HG02763 (cell line): ENCODE results near the gene SLC5A10.
"Not testable (repeated sequence)": the region's sequence is repeated elsewhere in the genome, so short reads cannot be mapped to it uniquely, and the experiment has no call there.

Experiments used
- ATAC-seq: cut with Tn5 transposase; IDR thresholded peaks from one replicate; pipeline ENCODE4 v1.9.1; 2021; ENCODE audit warnings: mild to moderate bottlenecking, moderate library complexity; ENCODE audit not compliant: unreplicated experiment

Gene SLC5A10

GRCh38 chr17:18946536-18946935 lies 5.4 kb upstream of the SLC5A10 start:
- no peak for ATAC-seq

- ATAC-seq = no peak
These were observed 4.1 kb upstream of the SLC5A10 start for GRCh38 chr17:18947866-18948265.

- ATAC-seq = no peak
These were observed 3.4 kb upstream of the SLC5A10 start for GRCh38 chr17:18948476-18949006.

GRCh38 chr17:18949566-18949965 lies 2.4 kb upstream of the SLC5A10 start:
- ATAC-seq = no peak

GRCh38 chr17:18950346-18950745 lies 1.6 kb upstream of the SLC5A10 start:
- ATAC-seq = no peak

- no peak for ATAC-seq
These were observed 740 bp upstream of the SLC5A10 start for GRCh38 chr17:18950944-18951905.

- no peak for ATAC-seq
These were observed 1.3 kb downstream of the SLC5A10 start for GRCh38 chr17:18953231-18953728.

GRCh38 chr17:18954321-18954720 lies 2.4 kb downstream of the SLC5A10 start:
- ATAC-seq = no peak

- no peak for ATAC-seq
These were observed 3.0 kb downstream of the SLC5A10 start for GRCh38 chr17:18955009-18955408.

- ATAC-seq = not testable (repeated sequence)
These were observed 4.1 kb downstream of the SLC5A10 start for GRCh38 chr17:18956021-18956420.

GRCh38 chr17:18956581-18956980 lies 4.6 kb downstream of the SLC5A10 start:
- ATAC-seq = no peak

GRCh38 chr17:18957831-18958230 lies 5.9 kb downstream of the SLC5A10 start:
- ATAC-seq = no peak

- no peak for ATAC-seq
These were observed 6.6 kb downstream of the SLC5A10 start for GRCh38 chr17:18958611-18959010.

- ATAC-seq = no peak
These were observed 7.3 kb downstream of the SLC5A10 start for GRCh38 chr17:18959071-18959844.

- no peak for ATAC-seq
These were observed 7.9 kb downstream of the SLC5A10 start for GRCh38 chr17:18959845-18960240.

GRCh38 chr17:18960241-18960665 lies 8.3 kb downstream of the SLC5A10 start:
- ATAC-seq = no peak

- peak; percentile 60 for ATAC-seq
These were observed 9.0 kb downstream of the SLC5A10 start for GRCh38 chr17:18960803-18961511.

GRCh38 chr17:18961634-18962493 lies 9.9 kb downstream of the SLC5A10 start:
- no peak for ATAC-seq

- no peak for ATAC-seq
These were observed 10.5 kb downstream of the SLC5A10 start for GRCh38 chr17:18962494-18962815.
